HCT116 (cell line): Measurements from ENCODE around the gene ACOXL.

Experiments used
- CTCF ChIP-seq, 3 experiments: fragments of 200-600 bp in 1 of 3; sonication (generic) in 1 of 3; IDR thresholded peaks in 2 of 3; conservative IDR thresholded peaks in 1 of 3; 2 replicates each; pipeline ENCODE4 v1.5.1; 2012 to 2017; ENCODE audit warnings: low read depth in 2 of 3, low read length in 2 of 3, antibody characterized with exemption in 1 of 3, borderline replicate concordance in 1 of 3, control low read depth in 1 of 3, mild to moderate bottlenecking in 1 of 3, mixed read lengths in 1 of 3, mixed run types in 1 of 3, moderate library complexity in 1 of 3; ENCODE audit not compliant: insufficient read depth in 1 of 3
- EZH2phosphoT487 ChIP-seq: fragments of 200-600 bp; IDR thresholded peaks from 2 replicates; pipeline ENCODE4 v1.6.1; 2018; ENCODE audit warnings: antibody characterized with exemption, borderline replicate concordance
- TCF7L2 ChIP-seq: IDR thresholded peaks from 2 replicates; pipeline ENCODE4 v1.7.0; 2011; ENCODE audit warnings: borderline replicate concordance, inconsistent platforms; ENCODE audit not compliant: insufficient read depth, insufficient read length; ENCODE audit errors: extremely low read depth
- TF ChIP-seq, protein P1 (sequence below): IDR thresholded peaks from 2 replicates; pipeline ENCODE4 v1.6.1; 2012

DNA sequence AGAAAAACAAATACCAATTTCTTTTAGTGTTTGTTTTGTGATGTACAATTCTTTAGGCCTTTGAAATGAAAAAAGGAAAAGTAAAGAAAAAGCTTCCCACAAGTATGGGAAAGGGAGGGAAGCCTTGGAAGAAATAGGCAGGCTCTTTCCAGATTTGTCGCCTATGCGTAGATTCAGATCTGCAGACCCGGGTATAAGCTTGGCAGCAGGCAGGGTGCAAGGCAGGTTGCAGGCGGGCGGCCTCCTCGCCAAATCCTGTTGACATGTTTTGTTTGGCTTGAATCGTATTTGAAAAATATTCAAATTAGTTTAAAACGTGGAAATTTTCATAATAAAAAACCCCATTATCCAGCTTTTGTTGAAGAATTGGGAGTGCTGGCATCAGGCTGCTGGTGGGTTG lies 104.3 kb downstream of the ACOXL start:
- no peak for TF ChIP-seq CTCF (IDR thresholded peaks at IDR 0.05 in 2 of 3, conservative IDR thresholded peaks at IDR 0.05 in 1 of 3; ENCODE audit: borderline replicate concordance in 1 of 3, insufficient read depth in 1 of 3, low read depth in 2 of 3, low read length in 2 of 3)
- no peak for TF ChIP-seq EZH2phosphoT487
- TF ChIP-seq TCF7L2, result no peak
- TF ChIP-seq, protein P1, sequence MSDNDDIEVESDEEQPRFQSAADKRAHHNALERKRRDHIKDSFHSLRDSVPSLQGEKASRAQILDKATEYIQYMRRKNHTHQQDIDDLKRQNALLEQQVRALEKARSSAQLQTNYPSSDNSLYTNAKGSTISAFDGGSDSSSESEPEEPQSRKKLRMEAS, result no peak
